ENCODE measurements around the gene GALNT17.

GRCh38 chr7:71580027-71580426 lies 448.1 kb downstream of the GALNT17 start:
- no peak for TF ChIP-seq POLR2AphosphoS5 (IDR thresholded peaks at IDR 0.05; ENCODE audit: low read depth, low read length)
- TF ChIP-seq POLR2A (IDR thresholded peaks at IDR 0.05; ENCODE audit: low read depth, low read length), result no peak
- TF ChIP-seq TAF1 (IDR thresholded peaks at IDR 0.05; ENCODE audit: borderline replicate concordance, low read depth, low read length), result no peak

All from GM12892 (cell line).